Activated T-cell treated with anti-CD3 and anti-CD28 coated beads, Interleukin-2, amount 50 U/mL, for 72 hours (primary cell): Measurements from ENCODE around the gene BLOC1S4. TPM values are rescaled to one million over a fixed set of nuclear protein-coding genes. Genes with fewer than 3 reads are reported as not detected.
"Not testable (repeated sequence)": the region's sequence is repeated elsewhere in the genome, so short reads cannot be mapped to it uniquely, and the experiment has no call there.

Experiments
- ATAC-seq, 2 donors: fragments of 150-1000 bp; cut with Tn5 transposase; replicated peaks in 1 of 2; 2 replicates each; pipeline ENCODE4 v1.10.0; 2021; ENCODE audit warnings: moderate library complexity in 2 of 2, mild to moderate bottlenecking in 1 of 2
- DNase-seq, 2 donors: peaks; one replicate each; pipeline ENCODE4 v3.0.0; 2021 to 2022; ENCODE audit warnings: mixed read lengths in 1 of 2
- H3K27ac Mint-ChIP-seq: one replicate; pipeline ENCODE4 v1.8.0; 2022; ENCODE audit warnings: mild to moderate bottlenecking, moderate library complexity, mixed read lengths
- H3K27me3 Mint-ChIP-seq: one replicate; pipeline ENCODE4 v1.8.0; 2022; ENCODE audit warnings: low read depth, mixed read lengths
- H3K36me3 Mint-ChIP-seq, 2 donors: one replicate each; pipeline ENCODE4 v1.8.0; 2022; ENCODE audit warnings: mixed read lengths in 2 of 2, mild to moderate bottlenecking in 1 of 2; ENCODE audit not compliant: insufficient read depth in 2 of 2
- H3K4me1 Mint-ChIP-seq: one replicate; pipeline ENCODE4 v1.8.0; 2022; ENCODE audit warnings: low read depth, mixed read lengths
- H3K4me3 Mint-ChIP-seq, 2 donors: one replicate each; pipeline ENCODE4 v1.8.0; 2022; ENCODE audit warnings: mild to moderate bottlenecking in 2 of 2, mixed read lengths in 2 of 2, moderate library complexity in 2 of 2
- H3K9me3 Mint-ChIP-seq, 2 donors: one replicate each; pipeline ENCODE4 v1.8.0; 2022; ENCODE audit warnings: mixed read lengths in 2 of 2
- total RNA-seq, 2 donors: library from RNA; stranded (reverse); gene quantifications; one replicate each; pipeline ENCODE4 v1.2.3, GENCODE V29; 2022

Gene BLOC1S4
- total RNA-seq, 2 donors from 2014 or later, result 14.1 to 14.6 TPM

- no peak for DNase-seq
- Mint-ChIP-seq H3K27me3 (no peaks in the 10 kb centered on the region), H3K27ac (no peak overlapping the region), H3K4me3 (no peak overlapping the region), H3K9me3 (no peaks in the 10 kb centered on the region), H3K36me3 (no peaks in the 10 kb centered on the region), H3K4me1 (peaks cover 8% of the 10 kb centered on the region)
- no peak for ATAC-seq
Measured at GRCh38 chr4:6755088-6755753, 39.2 kb downstream of the BLOC1S4 start.

DNA sequence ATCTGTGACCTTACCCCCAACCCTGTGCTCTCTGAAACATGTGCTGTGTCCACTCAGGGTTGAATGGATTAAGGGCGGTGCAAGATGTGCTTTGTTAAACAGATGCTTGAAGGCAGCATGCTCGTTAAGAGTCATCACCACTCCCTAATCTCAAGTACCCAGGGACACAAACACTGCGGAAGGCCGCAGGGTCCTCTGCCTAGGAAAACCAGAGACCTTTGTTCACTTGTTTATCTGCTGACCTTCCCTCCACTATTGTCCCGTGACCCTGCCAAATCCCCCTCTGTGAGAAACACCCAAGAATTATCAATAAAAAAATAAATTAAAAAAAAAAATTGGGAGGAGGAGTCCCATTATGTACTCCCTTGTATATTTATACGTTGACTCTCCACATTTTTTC lies 40.4 kb downstream of the BLOC1S4 start:
- DNase-seq, H3K4me1 Mint-ChIP-seq, H3K27ac Mint-ChIP-seq, H3K36me3 Mint-ChIP-seq, H3K9me3 Mint-ChIP-seq, ATAC-seq, H3K4me3 Mint-ChIP-seq, H3K27me3 Mint-ChIP-seq: not testable (repeated sequence)

- Mint-ChIP-seq H3K36me3 (no peaks in the 10 kb centered on the region), H3K27ac (no peak overlapping the region), H3K9me3 (no peaks in the 10 kb centered on the region), H3K4me1 (peaks cover 6% of the 10 kb centered on the region), H3K27me3 (no peaks in the 10 kb centered on the region), H3K4me3 (no peak overlapping the region)
- ATAC-seq (no peak), DNase-seq (no peak)
Measured at GRCh38 chr4:6758728-6759127, 42.8 kb downstream of the BLOC1S4 start.

DNA sequence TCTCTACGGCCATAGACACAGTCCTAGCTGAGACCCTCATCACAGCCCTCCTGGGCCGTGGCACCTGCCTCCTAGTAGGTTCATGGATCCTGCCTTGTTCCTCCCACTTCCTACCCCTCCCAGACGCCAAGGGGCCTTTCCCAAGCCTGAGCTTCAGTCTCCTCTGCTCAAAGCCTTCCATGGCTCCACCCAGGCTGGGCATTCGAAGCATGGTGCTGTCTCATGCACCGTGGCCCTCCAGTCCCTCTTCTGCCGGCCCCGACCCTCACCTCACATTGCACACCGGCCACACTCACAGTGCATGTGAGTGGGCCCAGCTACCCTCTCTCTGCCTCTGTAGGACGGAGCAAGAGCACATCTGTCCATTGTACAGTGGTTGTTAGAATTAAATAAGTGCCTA lies 44.9 kb downstream of the BLOC1S4 start:
- Mint-ChIP-seq H3K27me3 (no peaks in the 10 kb centered on the region), H3K36me3 (no peaks in the 10 kb centered on the region), H3K27ac (no peak overlapping the region), H3K4me3 (no peak overlapping the region), H3K9me3 (no peaks in the 10 kb centered on the region), H3K4me1 (peaks cover 7% of the 10 kb centered on the region)
- no peak for ATAC-seq
- no peak for DNase-seq

- peak in 1 of 2 donors; percentile 29 for DNase-seq
- peak overlapping the region; percentile 16 to 37 for H3K4me3 Mint-ChIP-seq
Measured at GRCh38 chr4:6761649-6762615, 46.0 kb downstream of the BLOC1S4 start.

DNA sequence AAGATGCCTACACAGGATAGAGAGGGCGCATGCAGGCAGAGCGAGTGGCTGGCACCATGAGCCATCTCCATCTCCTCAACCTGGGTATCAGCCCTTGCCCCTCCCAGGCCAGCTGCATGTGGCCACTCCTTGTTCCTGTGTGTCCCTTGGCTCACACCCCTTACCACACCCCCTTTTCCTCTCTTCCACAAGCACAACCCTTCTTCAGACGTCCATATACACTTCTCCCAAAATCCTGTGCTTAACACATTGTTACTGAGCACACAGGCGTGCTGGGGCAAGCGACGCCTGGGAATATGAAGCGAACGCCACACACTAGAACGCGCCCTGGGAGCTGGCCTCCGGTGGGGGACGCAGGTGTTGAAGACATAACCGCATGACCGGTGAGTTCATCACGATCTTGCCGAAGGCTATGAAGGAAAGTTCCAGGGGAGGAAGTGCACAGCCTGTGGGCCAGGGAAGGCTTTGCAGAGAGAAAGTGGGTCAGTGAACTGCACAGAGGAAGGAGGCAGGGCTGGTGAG lies 47.4 kb downstream of the BLOC1S4 start:
- ATAC-seq (no peak), DNase-seq (no peak)
- H3K4me1 Mint-ChIP-seq, result peaks cover 17% of the 10 kb centered on the region
- H3K36me3 Mint-ChIP-seq, result no peaks in the 10 kb centered on the region
- H3K27me3 Mint-ChIP-seq, result no peaks in the 10 kb centered on the region
- H3K4me3 Mint-ChIP-seq, result no peak overlapping the region
- H3K9me3 Mint-ChIP-seq, result no peaks in the 10 kb centered on the region
- no peak overlapping the region for H3K27ac Mint-ChIP-seq

More at GRCh38 chr4:6761649-6762615, 46.0 kb downstream of the BLOC1S4 start:
- H3K9me3 Mint-ChIP-seq, result no peaks in the 10 kb centered on the region
- ATAC-seq, result peak; percentile 38 to 49
- H3K4me1 Mint-ChIP-seq, result peaks cover 14% of the 10 kb centered on the region
- no peaks in the 10 kb centered on the region for H3K36me3 Mint-ChIP-seq
- H3K27me3 Mint-ChIP-seq, result no peaks in the 10 kb centered on the region
- no peak overlapping the region for H3K27ac Mint-ChIP-seq

- no peak for DNase-seq
- peaks cover 30% of the 10 kb centered on the region for H3K4me1 Mint-ChIP-seq
- H3K27ac Mint-ChIP-seq, result no peak overlapping the region
- ATAC-seq, result no peak
- H3K9me3 Mint-ChIP-seq, result no peaks in the 10 kb centered on the region
- H3K4me3 Mint-ChIP-seq, result no peak overlapping the region
- H3K27me3 Mint-ChIP-seq, result no peaks in the 10 kb centered on the region
- no peaks in the 10 kb centered on the region for H3K36me3 Mint-ChIP-seq
Measured at GRCh38 chr4:6764976-6765620, 49.1 kb downstream of the BLOC1S4 start.

GRCh38 chr4:6765703-6766102 lies 49.7 kb downstream of the BLOC1S4 start:
- Mint-ChIP-seq H3K27ac (no peak overlapping the region), H3K9me3 (no peaks in the 10 kb centered on the region), H3K4me1 (peaks cover 30% of the 10 kb centered on the region), H3K4me3 (no peak overlapping the region), H3K36me3 (no peaks in the 10 kb centered on the region), H3K27me3 (no peaks in the 10 kb centered on the region)
- DNase-seq, result no peak
- ATAC-seq, result no peak

Other genes starting within 250 kb of the BLOC1S4 start
- not detected for gene PPP2R2C, start 243.6 kb upstream of the BLOC1S4 start, total RNA-seq
- 10 to 100 TPM; 11.9 to 21.9 TPM for gene MAN2B2, start 141.0 kb upstream of the BLOC1S4 start, total RNA-seq
- gene MRFAP1, start 75.5 kb upstream of the BLOC1S4 start, total RNA-seq, result 100 to 1,000 TPM; 148 to 153 TPM
- gene S100P, start 22.3 kb upstream of the BLOC1S4 start, total RNA-seq, result 10 to 100 TPM; 18.0 to 84.6 TPM
- 10 to 100 TPM; 53.3 to 57.7 TPM for gene MRFAP1L1, start 6.3 kb upstream of the BLOC1S4 start, total RNA-seq
- 10 to 100 TPM; 16.8 to 19.5 TPM for gene KIAA0232, start 66.6 kb downstream of the BLOC1S4 start, total RNA-seq
- gene TBC1D14, start 193.7 kb downstream of the BLOC1S4 start, total RNA-seq, result 10 to 100 TPM; 26.5 to 32.4 TPM